ENCODE measurements around the gene LEMD2. TPM values are rescaled to one million over a fixed set of nuclear protein-coding genes. Genes with fewer than 3 reads are reported as not detected.

The LEMD2 gene
- total and polyA plus RNA-seq, 2 experiments from 2014 or later = 21.5 to 67.5 TPM

GRCh38 chr6:33759887-33760629 lies 28.9 kb downstream of the LEMD2 start:
- H3K27ac ChIP-seq = no peak overlapping the region

GRCh38 chr6:33758815-33759216 lies 30.1 kb downstream of the LEMD2 start:
- Histone ChIP-seq H3F3A (ENCODE audit: insufficient read depth) (no peaks in the 10 kb centered on the region), H3K4me1 (ENCODE audit: insufficient read depth) (no peaks in the 10 kb centered on the region), H3K9me2 (ENCODE audit: insufficient read depth) (no peaks in the 10 kb centered on the region), H3K27ac (no peak overlapping the region), H2AFZ (no peak overlapping the region), H3K4me2 (ENCODE audit: unreplicated experiment) (no peak overlapping the region), H3K4me3 (no peak overlapping the region), H3K79me2 (ENCODE audit: insufficient read depth) (no peaks in the 10 kb centered on the region), H4K20me1 (ENCODE audit: insufficient read depth) (no peaks in the 10 kb centered on the region), H3K36me3 (ENCODE audit: low read depth) (no peaks in the 10 kb centered on the region), H3K9ac (no peak overlapping the region), H3K9me3 (ENCODE audit: low read depth) (no peaks in the 10 kb centered on the region), H3K27me3 (replicated peaks; ENCODE audit: insufficient read depth) (no peaks in the 10 kb centered on the region)
- WGBS, 2 experiments (ENCODE audit: low coverage in 1 of 2, low lambda C conversion rate in 2 of 2, missing lambda C conversion rate in 2 of 2) = 82 to 86% methylated on average over 7 of the region's 7 CpGs
- no peak for TF ChIP-seq EZH2phosphoT487 (IDR thresholded peaks at IDR 0.05; ENCODE audit: insufficient read depth, low read depth)
- DNase-seq = no peak
- in situ Hi-C loops (cut with MboI) = no loop called here

More at GRCh38 chr6:33759887-33760629, 28.9 kb downstream of the LEMD2 start:
- H3K36me3 ChIP-seq (ENCODE audit: low read depth) = no peaks in the 10 kb centered on the region
- H3K9ac ChIP-seq = no peak overlapping the region
- H3K9me2 ChIP-seq (ENCODE audit: insufficient read depth) = no peaks in the 10 kb centered on the region
- no peaks in the 10 kb centered on the region for H3F3A ChIP-seq (ENCODE audit: insufficient read depth)
- H2AFZ ChIP-seq = no peak overlapping the region
- in situ Hi-C loops (cut with MboI) = loop anchor here (10.0 kb wide), 2 partner anchors 175 to 395 kb away; partner anchors contain the start of gene BAK1
- no peak overlapping the region for H3K4me3 ChIP-seq
- no peaks in the 10 kb centered on the region for H3K9me3 ChIP-seq (ENCODE audit: low read depth)
- WGBS, 2 experiments (ENCODE audit: low coverage in 1 of 2, low lambda C conversion rate in 2 of 2, missing lambda C conversion rate in 2 of 2) = 90% methylated on average over 9 of the region's 9 CpGs
- H3K4me1 ChIP-seq (ENCODE audit: insufficient read depth) = no peaks in the 10 kb centered on the region
- H3K27me3 ChIP-seq (replicated peaks; ENCODE audit: insufficient read depth) = no peaks in the 10 kb centered on the region
- H3K79me2 ChIP-seq (ENCODE audit: insufficient read depth) = no peaks in the 10 kb centered on the region
- TF ChIP-seq EZH2phosphoT487 (IDR thresholded peaks at IDR 0.05; ENCODE audit: insufficient read depth, low read depth) (no peak), EZH2 (IDR thresholded peaks at IDR 0.05; ENCODE audit: insufficient read depth, poor library complexity, severe bottlenecking) (no peak)
- no peak for DNase-seq
- H4K20me1 ChIP-seq (ENCODE audit: insufficient read depth) = no peaks in the 10 kb centered on the region
- no peak overlapping the region for H3K4me2 ChIP-seq (ENCODE audit: unreplicated experiment)

GRCh38 chr6:33757906-33758305 lies 31.0 kb downstream of the LEMD2 start:
- DNase-seq = no peak

GRCh38 chr6:33757113-33757512 lies 31.8 kb downstream of the LEMD2 start:
- no peak for TF ChIP-seq EZH2 (IDR thresholded peaks at IDR 0.05; ENCODE audit: insufficient read depth, poor library complexity, severe bottlenecking)
- no peak for TF ChIP-seq EZH2phosphoT487 (IDR thresholded peaks at IDR 0.05; ENCODE audit: insufficient read depth, low read depth)
- Histone ChIP-seq H3K9me2 (ENCODE audit: insufficient read depth) (no peaks in the 10 kb centered on the region), H3F3A (ENCODE audit: insufficient read depth) (no peaks in the 10 kb centered on the region), H3K27ac (no peak overlapping the region), H4K20me1 (ENCODE audit: insufficient read depth) (no peaks in the 10 kb centered on the region), H3K4me3 (no peak overlapping the region), H3K9me3 (ENCODE audit: low read depth) (no peaks in the 10 kb centered on the region), H3K4me1 (ENCODE audit: insufficient read depth) (no peaks in the 10 kb centered on the region), H3K79me2 (ENCODE audit: insufficient read depth) (no peaks in the 10 kb centered on the region), H3K27me3 (replicated peaks; ENCODE audit: insufficient read depth) (no peaks in the 10 kb centered on the region), H3K36me3 (ENCODE audit: low read depth) (no peaks in the 10 kb centered on the region), H3K9ac (no peak overlapping the region), H2AFZ (no peak overlapping the region), H3K4me2 (ENCODE audit: unreplicated experiment) (no peak overlapping the region)
- in situ Hi-C loops (cut with MboI) = no loop called here
- no peak for DNase-seq
- WGBS, 2 experiments (ENCODE audit: low coverage in 1 of 2, low lambda C conversion rate in 2 of 2, missing lambda C conversion rate in 2 of 2) = 72 to 80% methylated on average over 3 of the region's 3 CpGs

More at GRCh38 chr6:33757906-33758305, 31.0 kb downstream of the LEMD2 start:
- Histone ChIP-seq H3K36me3 (ENCODE audit: low read depth) (no peaks in the 10 kb centered on the region), H3K4me2 (ENCODE audit: unreplicated experiment) (no peak overlapping the region), H3K27me3 (replicated peaks; ENCODE audit: insufficient read depth) (no peaks in the 10 kb centered on the region), H3K4me1 (ENCODE audit: insufficient read depth) (no peaks in the 10 kb centered on the region), H3K9me3 (ENCODE audit: low read depth) (no peaks in the 10 kb centered on the region), H4K20me1 (ENCODE audit: insufficient read depth) (no peaks in the 10 kb centered on the region), H2AFZ (no peak overlapping the region), H3F3A (ENCODE audit: insufficient read depth) (no peaks in the 10 kb centered on the region), H3K9ac (no peak overlapping the region), H3K4me3 (no peak overlapping the region), H3K27ac (no peak overlapping the region), H3K79me2 (ENCODE audit: insufficient read depth) (no peaks in the 10 kb centered on the region), H3K9me2 (ENCODE audit: insufficient read depth) (no peaks in the 10 kb centered on the region)
- no peak for TF ChIP-seq EZH2 (IDR thresholded peaks at IDR 0.05; ENCODE audit: insufficient read depth, poor library complexity, severe bottlenecking)
- no peak for TF ChIP-seq EZH2phosphoT487 (IDR thresholded peaks at IDR 0.05; ENCODE audit: insufficient read depth, low read depth)
- WGBS, 2 experiments (ENCODE audit: low coverage in 1 of 2, low lambda C conversion rate in 2 of 2, missing lambda C conversion rate in 2 of 2) = 79% methylated on average over 10 of the region's 10 CpGs
- in situ Hi-C loops (cut with MboI) = no loop called here
